ENCODE measurements around the gene LSMEM2. TPM values are rescaled to one million over a fixed set of nuclear protein-coding genes. Genes with fewer than 3 reads are reported as not detected.

The LSMEM2 gene
- total and polyA plus RNA-seq, 9 of the 15 experiments (the other 6 are each of a cell fraction or from before 2014, with no cell fraction given) = not detected

- TF ChIP-seq STAT5A (IDR thresholded peaks at IDR 0.05; ENCODE audit: borderline replicate concordance, low read length) (no peak), KLF6 (CRISPR knock-in tag; IDR thresholded peaks at IDR 0.05; ENCODE audit: borderline replicate concordance) (no peak), CCNT2 (IDR thresholded peaks at IDR 0.05; ENCODE audit: borderline replicate concordance, extremely low read depth, insufficient read length, low read depth, low read length) (peak; percentile 34), SMC3 (conservative IDR thresholded peaks at IDR 0.05; ENCODE audit: insufficient read depth, low read depth, low read length) (0 out of 2 replicates have a peak, but pooled peaks have one; percentile 6), MYC (IDR thresholded peaks at IDR 0.05; ENCODE audit: low read depth, low read length) (peak; percentile 32; the same call in 1 of the 2 replicates), MYC (CRISPR knock-in tag; IDR thresholded peaks at IDR 0.05; ENCODE audit: borderline replicate concordance, low read depth) (0 out of 2 replicates have a peak, but pooled peaks have one; percentile 61), CTCF (IDR thresholded peaks at IDR 0.05 in 2 of 3, conservative IDR thresholded peaks at IDR 0.05 in 1 of 3; ENCODE audit: insufficient read depth in 2 of 3, low read depth in 1 of 3, low read length in 3 of 3) (peak; percentile 38 to 44 (median 41); a peak in 4 of 6 replicates), ZNF449 (CRISPR knock-in tag; IDR thresholded peaks at IDR 0.05) (no peak), ZNF146 (CRISPR knock-in tag; IDR thresholded peaks at IDR 0.05; ENCODE audit: unreplicated experiment) (no peak), POLR2B (IDR thresholded peaks at IDR 0.05; ENCODE audit: low read depth, partially characterized antibody) (peak; percentile 70), NFRKB (IDR thresholded peaks at IDR 0.05; ENCODE audit: low read depth) (no peak), MAX (CRISPR knock-in tag; IDR thresholded peaks at IDR 0.05) (peak; percentile 74), KAT7 (CRISPR knock-in tag; IDR thresholded peaks at IDR 0.05; ENCODE audit: borderline replicate concordance) (0 out of 2 replicates have a peak, but pooled peaks have one; percentile 30)
Measured at GRCh38 chr3:50298836-50299637, 20.1 kb downstream of the LSMEM2 start, which contains the start of the genes HYAL3 and NAA80 (continued).
